Adrenal gland (tissue), 12 donors: ENCODE data around the gene DBR1. TPM values are rescaled to one million over a fixed set of nuclear protein-coding genes. Genes with fewer than 3 reads are reported as not detected.

Experiments used
- DNase-seq, 7 donors: peaks; one replicate each; pipeline ENCODE4 v3.0.0-alpha.2; 2019 to 2020
- H3K27ac ChIP-seq, 5 donors: fragments of 200-600 bp; sonication (generic) in 4 of 5; 1 replicate in 3 of 5; 2 replicates in 2 of 5; pipeline versions ENCODE4 v1.5.1 to v1.8.0; 2016 to 2020; ENCODE audit warnings: mild to moderate bottlenecking in 1 of 5
- H3K27me3 ChIP-seq: fragments of 200-600 bp; 2 replicates; pipeline ENCODE4 v1.8.0; 2021
- H3K36me3 ChIP-seq, 2 donors: fragments of 200-600 bp; replicated peaks in 1 of 2; 1 replicate in 1 of 2; 2 replicates in 1 of 2; pipeline versions ENCODE4 v1.5.1 to v1.8.0; 2018 to 2022
- H3K4me1 ChIP-seq, 2 donors: fragments of 200-600 bp; replicated peaks in 1 of 2; 1 replicate in 1 of 2; 2 replicates in 1 of 2; pipeline versions ENCODE4 v1.5.1 to v1.8.0; 2018 to 2021
- H3K4me3 ChIP-seq, 4 donors: fragments of 200-600 bp; sonication (generic) in 3 of 4; one replicate each; pipeline ENCODE4 v1.5.1; 2016 to 2018
- H3K9me3 ChIP-seq, 3 donors: fragments of 200-600 bp; sonication (generic) in 1 of 3; replicated peaks in 1 of 3; 1 replicate in 2 of 3; 2 replicates in 1 of 3; pipeline versions ENCODE4 v1.5.1 to v1.8.0; 2016 to 2021
- CTCF ChIP-seq, 6 experiments: fragments of 450-650 bp in 4 of 6; fragments of 200-600 bp in 2 of 6; sonication (generic) in 1 of 6; IDR thresholded peaks; 1 replicate in 5 of 6; 2 replicates in 1 of 6; pipeline versions ENCODE4 v1.5.1 to v1.8.0; 2016 to 2021; ENCODE audit warnings: antibody characterized with exemption in 6 of 6, mild to moderate bottlenecking in 2 of 6, moderate library complexity in 1 of 6
- POLR2A ChIP-seq, 2 donors: fragments of 450-650 bp; IDR thresholded peaks; one replicate each; pipeline ENCODE4 v1.6.1; 2017; ENCODE audit warnings: antibody characterized with exemption in 2 of 2, mild to moderate bottlenecking in 2 of 2, moderate library complexity in 1 of 2
- WGBS, 4 donors: extraction: QIAGEN DNeasy Blood & Tissue Kit in 2 of 4; methylation state at CpG; one replicate each; pipeline versions ENCODE4 v1.1.5 to v1.1.7; 2013 to 2017; 5-methylcytosine and 5-hydroxymethylcytosine counted together
- intact Hi-C, 2 donors: fragments of 100-400 bp; cut with DNase I; formaldehyde crosslinking; loops; one replicate each; pipeline versions ENCODE4 v1.14.1 to v1.15.0; 2022 to 2023
- polyA plus RNA-seq, 3 donors: library from polyadenylated mRNA; stranded (reverse); fragments of 200-250 nt in 2 of 3; fragments of 350-450 nt in 1 of 3; fragmentation: Illumina TruSeq in 1 of 3; extraction: RNeasy Lipid Tissue Mini Kit (QIAGEN cat#74804) in 1 of 3; gene quantifications; one replicate each; pipeline ENCODE4 v1.2.3, GENCODE V29; 2013 to 2014
- total RNA-seq, 9 donors: library from RNA; depleted of rRNA in 4 of 9; stranded (reverse); fragments of >200 nt in 4 of 9; fragments of 120-200 nt in 1 of 9; fragmentation: NEBNext Ultra II Directional in 1 of 9; extraction: Animal tissue kit (Norgen Biotek cat#: 25700) in 1 of 9; gene quantifications; one replicate each; pipeline versions ENCODE4 v1.1.0 to v1.2.4, GENCODE V29; 2013 to 2023
- donor health status: healthy with polysubstance abuse.
- donor health status: Bipolar disorder and iron deficiency.
- donor health status: DM: yes; HTN: yes; CAD: no.
- donor health status: DM: no; HTN: no; CAD: no.
- donor health status: DM: no; HTN: no; CAD: no.
- donor health status: DM: yes; HTN: yes; CAD: no.

Gene DBR1
- total and polyA plus RNA-seq, 12 donors = 5.6 to 18.8 (median 12.0) TPM

GRCh38 chr3:138202945-138203701 lies 28.4 kb upstream of the DBR1 start:
- peaks cover 0 to 8% of the 10 kb centered on the region in 2 donors for H3K4me1 ChIP-seq
- no peak overlapping the region for H3K4me3 ChIP-seq

GRCh38 chr3:138200424-138200823 lies 25.7 kb upstream of the DBR1 start:
- WGBS, 4 donors = 75 to 84% (median 77%) methylated on average over 1 of the region's 1 CpG
- no peaks in the 10 kb centered on the region for H3K27me3 ChIP-seq
- intact Hi-C loops = no loop called here
- TF ChIP-seq CTCF (IDR thresholded peaks at IDR 0.05) (no peak), POLR2A (IDR thresholded peaks at IDR 0.05) (no peak)
- peaks cover 0 to 16% of the 10 kb centered on the region in 2 donors for H3K4me1 ChIP-seq
- H3K36me3 ChIP-seq = no peaks in the 10 kb centered on the region
- H3K27ac ChIP-seq = no peak overlapping the region
- DNase-seq = no peak
- H3K9me3 ChIP-seq = no peaks in the 10 kb centered on the region
- no peak overlapping the region for H3K4me3 ChIP-seq

More at GRCh38 chr3:138202945-138203701, 28.4 kb upstream of the DBR1 start:
- H3K27ac ChIP-seq = no peak overlapping the region
- no peaks in the 10 kb centered on the region for H3K36me3 ChIP-seq
- no peak for TF ChIP-seq CTCF (IDR thresholded peaks at IDR 0.05)
- no peak for TF ChIP-seq POLR2A (IDR thresholded peaks at IDR 0.05)
- no peaks in the 10 kb centered on the region for H3K27me3 ChIP-seq
- H3K9me3 ChIP-seq = no peaks in the 10 kb centered on the region
- intact Hi-C loops = no loop called here
- 85 to 95% (median 89%) methylated on average over 3 of the region's 3 CpGs for WGBS, 4 donors
- DNase-seq = no peak

- intact Hi-C loops = no loop called here
- no peaks in the 10 kb centered on the region for H3K36me3 ChIP-seq
- TF ChIP-seq CTCF (IDR thresholded peaks at IDR 0.05) = no peak
- TF ChIP-seq POLR2A (IDR thresholded peaks at IDR 0.05) = no peak
- no peaks in the 10 kb centered on the region for H3K27me3 ChIP-seq
- WGBS, 4 donors = 68 to 84% (median 73%) methylated on average over 2 of the region's 2 CpGs
- peaks cover 0 to 16% of the 10 kb centered on the region in 2 donors for H3K4me1 ChIP-seq
- DNase-seq = no peak
- no peak overlapping the region for H3K4me3 ChIP-seq
- no peaks in the 10 kb centered on the region for H3K9me3 ChIP-seq
- no peak overlapping the region for H3K27ac ChIP-seq
Observed at GRCh38 chr3:138199851-138200250, 25.1 kb upstream of the DBR1 start.

- Histone ChIP-seq H3K27ac (no peak overlapping the region), H3K36me3 (no peaks in the 10 kb centered on the region), H3K27me3 (no peaks in the 10 kb centered on the region), H3K4me3 (no peak overlapping the region), H3K4me1 (peaks cover 0 to 16% of the 10 kb centered on the region in 2 donors), H3K9me3 (no peaks in the 10 kb centered on the region)
- TF ChIP-seq POLR2A (IDR thresholded peaks at IDR 0.05) (no peak), CTCF (IDR thresholded peaks at IDR 0.05) (no peak)
- 76 to 86% (median 83%) methylated on average over 1 of the region's 1 CpG for WGBS, 4 donors
- intact Hi-C loops = no loop called here
- DNase-seq = no peak
Observed at GRCh38 chr3:138197524-138197923, 22.8 kb upstream of the DBR1 start.
